SU-DHL-6 (cell line): ENCODE measurements around the gene PLPP7.

ENCODE experiments used
- H2AFZ ChIP-seq: fragments of 200-600 bp; sonication (generic); 2 replicates; pipeline ENCODE4 v1.6.1; 2014; ENCODE audit warnings: low read depth, mild to moderate bottlenecking, moderate library complexity, mixed read lengths, antibody characterized with exemption, low read length; ENCODE audit not compliant: severe bottlenecking
- H3F3A ChIP-seq: fragments of 200-600 bp; shearing (Covaris generic); 2 replicates; pipeline ENCODE4 v1.6.0; 2016; ENCODE audit warnings: antibody characterized with exemption, mild to moderate bottlenecking; ENCODE audit not compliant: insufficient read depth
- H3K27ac ChIP-seq: fragments of 200-600 bp; sonication (generic); 2 replicates; pipeline ENCODE4 v1.5.1; 2016; ENCODE audit warnings: low read depth, mild to moderate bottlenecking, low read length, moderate library complexity, mixed read lengths
- H3K27me3 ChIP-seq: fragments of 200-600 bp; sonication (generic), shearing (Covaris generic); 2 replicates; pipeline ENCODE4 v1.6.0; 2014; ENCODE audit warnings: mild to moderate bottlenecking, low read length
- H3K36me3 ChIP-seq: fragments of 200-600 bp; sonication (generic); 2 replicates; pipeline ENCODE4 v1.6.1; 2014; ENCODE audit warnings: mild to moderate bottlenecking, low read length, mixed read lengths
- H3K4me2 ChIP-seq: fragments of 300-600, 200-600 bp; shearing (Covaris generic), sonication (generic); 2 replicates; pipeline ENCODE4 v1.6.0; 2014; ENCODE audit warnings: low read length, low read depth, mild to moderate bottlenecking; ENCODE audit not compliant: poor library complexity, severe bottlenecking
- H3K4me3 ChIP-seq: fragments of 200-600 bp; sonication (generic); 2 replicates; pipeline ENCODE4 v1.5.1; 2014; ENCODE audit warnings: antibody characterized with exemption, low read length, mild to moderate bottlenecking, mixed read lengths; ENCODE audit not compliant: insufficient read depth, poor library complexity, severe bottlenecking
- H3K79me2 ChIP-seq: fragments of 200-600 bp; sonication (generic); 2 replicates; pipeline ENCODE4 v1.6.1; 2014; ENCODE audit warnings: mild to moderate bottlenecking, low read length, moderate library complexity; ENCODE audit not compliant: insufficient read depth
- H3K9ac ChIP-seq: fragments of 200-600 bp; sonication (generic); 2 replicates; pipeline ENCODE4 v1.7.0; 2014; ENCODE audit warnings: mild to moderate bottlenecking, low read length
- H3K9me2 ChIP-seq: fragments of 200-600 bp; sonication (generic); replicated peaks from 2 replicates; pipeline ENCODE4 v1.6.1; 2014; ENCODE audit warnings: low read length; ENCODE audit not compliant: insufficient read depth
- H3K9me3 ChIP-seq: fragments of 200-600 bp; sonication (generic); 2 replicates; pipeline ENCODE4 v1.6.1; 2014; ENCODE audit warnings: low read length, mixed read lengths; ENCODE audit not compliant: insufficient read depth
- H4K20me1 ChIP-seq: fragments of 200-600 bp; sonication (generic); 2 replicates; pipeline ENCODE4 v1.6.1; 2014; ENCODE audit warnings: low read depth, mild to moderate bottlenecking, antibody characterized with exemption, low read length, moderate library complexity, mixed read lengths
- CTCF ChIP-seq: fragments of 200-600 bp; sonication (generic); IDR thresholded peaks from one replicate; pipeline ENCODE4 v1.5.1; 2017; ENCODE audit warnings: antibody characterized with exemption, mild to moderate bottlenecking, low read length, moderate library complexity; ENCODE audit not compliant: insufficient read depth, poor library complexity, severe bottlenecking
- EZH2phosphoT487 ChIP-seq: fragments of 200-600 bp; sonication (generic), shearing (Covaris generic); conservative IDR thresholded peaks from 2 replicates; pipeline ENCODE4 v1.6.1; 2018; ENCODE audit warnings: mild to moderate bottlenecking, antibody characterized with exemption, low read length, moderate library complexity, mixed read lengths

The PLPP7 gene

DNA sequence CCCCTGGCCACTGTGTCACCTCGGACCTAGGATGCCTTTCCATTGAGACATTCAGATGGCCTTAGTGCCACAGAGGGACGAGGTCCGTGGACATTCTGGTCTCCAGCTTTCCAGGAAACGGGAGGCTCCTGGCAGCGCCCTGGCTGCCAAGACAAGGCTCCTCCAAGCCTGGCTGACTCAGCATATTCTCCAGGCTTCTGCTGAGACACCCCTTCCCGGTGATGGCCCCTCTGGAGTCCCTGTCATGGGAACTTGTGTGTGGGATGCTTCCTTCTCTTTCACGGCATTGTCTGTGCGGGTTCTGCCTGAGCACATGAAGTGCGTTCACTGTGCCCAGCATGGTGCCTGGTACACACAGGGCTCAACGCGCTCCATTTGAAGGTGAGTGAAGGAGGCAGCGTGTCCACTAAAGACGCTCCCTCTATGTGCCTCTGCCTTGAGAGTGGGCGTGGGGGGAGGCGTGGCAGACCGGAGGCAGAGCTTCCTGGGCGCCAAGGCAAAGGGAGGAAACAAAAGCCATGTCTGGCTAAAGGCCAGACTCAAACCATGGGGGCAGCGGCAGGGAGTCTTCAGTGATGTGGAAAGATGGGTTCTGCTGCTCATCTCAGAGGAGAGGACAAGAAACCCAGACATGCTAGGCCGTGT lies 58.0 kb downstream of the PLPP7 start:
- H3K9ac ChIP-seq, result no peak overlapping the region
- no peaks in the 10 kb centered on the region for H3F3A ChIP-seq

DNA sequence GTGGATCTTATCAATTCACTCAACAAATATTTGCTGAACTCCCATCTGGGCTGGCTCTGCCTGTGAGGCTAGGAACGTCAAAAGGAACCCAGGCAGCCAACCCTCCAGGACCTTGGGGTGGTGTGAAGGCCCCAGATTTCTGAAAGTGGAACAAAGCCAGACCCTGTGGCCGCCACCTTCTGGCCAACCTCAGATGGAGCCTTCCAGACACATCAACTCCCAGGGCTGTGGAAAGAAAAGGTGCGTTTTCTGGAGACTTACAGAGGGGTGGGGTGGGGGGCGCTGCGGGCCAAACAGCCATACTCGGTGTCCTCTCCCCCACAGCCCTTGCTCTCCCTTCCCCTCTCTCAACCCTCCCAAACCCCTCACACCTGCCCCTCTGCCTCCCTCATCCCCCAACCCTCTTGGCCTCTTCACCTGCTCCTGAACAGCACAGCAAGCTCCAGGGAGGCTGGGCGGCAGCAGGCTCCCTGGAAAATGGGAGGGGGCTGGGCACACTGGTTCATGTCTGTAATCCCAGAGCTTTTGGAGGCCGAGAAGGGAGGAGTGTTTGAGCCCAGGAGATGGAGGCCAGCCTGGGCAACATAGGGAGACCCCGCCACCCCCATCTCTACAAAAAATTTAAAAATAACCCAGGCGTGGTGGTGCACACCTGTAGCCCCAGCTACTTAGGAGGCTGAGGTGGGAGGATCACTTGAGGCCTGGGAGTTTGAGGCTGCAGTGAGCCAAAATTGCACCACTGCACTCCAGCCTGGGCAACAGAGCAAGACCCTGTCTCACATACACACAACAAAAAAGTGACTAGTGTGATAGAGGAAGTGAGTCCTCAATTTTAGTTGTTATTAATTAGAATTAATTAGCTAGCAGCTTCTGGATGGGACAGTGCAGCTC lies 59.4 kb downstream of the PLPP7 start:
- no peak overlapping the region for H3K9ac ChIP-seq
- H2AFZ ChIP-seq, result no peak overlapping the region
- no peak overlapping the region for H3K27ac ChIP-seq
- TF ChIP-seq EZH2phosphoT487 (no peak), CTCF (no peak)
- H3K4me2 ChIP-seq, result no peak overlapping the region
- no peaks in the 10 kb centered on the region for H3F3A ChIP-seq
- H3K4me3 ChIP-seq, result no peak overlapping the region
- H3K36me3 ChIP-seq, result no peaks in the 10 kb centered on the region
- H3K79me2 ChIP-seq, result no peaks in the 10 kb centered on the region
- no peaks in the 10 kb centered on the region for H3K27me3 ChIP-seq
- H3K9me3 ChIP-seq, result no peaks in the 10 kb centered on the region
- no peaks in the 10 kb centered on the region for H4K20me1 ChIP-seq
- H3K9me2 ChIP-seq, result no peaks in the 10 kb centered on the region

More for the DNA sequence above, 58.0 kb downstream of the PLPP7 start:
- Histone ChIP-seq H3K4me3 (no peak overlapping the region), H3K4me2 (no peak overlapping the region), H3K79me2 (no peaks in the 10 kb centered on the region), H2AFZ (no peak overlapping the region), H3K9me2 (no peaks in the 10 kb centered on the region), H4K20me1 (no peaks in the 10 kb centered on the region), H3K36me3 (no peaks in the 10 kb centered on the region), H3K27ac (no peak overlapping the region), H3K9me3 (no peaks in the 10 kb centered on the region), H3K27me3 (no peaks in the 10 kb centered on the region)
- TF ChIP-seq CTCF (no peak), EZH2phosphoT487 (no peak)

- no peaks in the 10 kb centered on the region for H3K79me2 ChIP-seq
- H3K9ac ChIP-seq, result no peak overlapping the region
- no peak overlapping the region for H3K4me3 ChIP-seq
- TF ChIP-seq EZH2phosphoT487, result no peak
- TF ChIP-seq CTCF, result no peak
- no peak overlapping the region for H3K27ac ChIP-seq
- H3K9me2 ChIP-seq, result no peaks in the 10 kb centered on the region
- peak overlapping the region; percentile 60 for H2AFZ ChIP-seq
- no peaks in the 10 kb centered on the region for H3F3A ChIP-seq
- H3K36me3 ChIP-seq, result no peaks in the 10 kb centered on the region
- H3K27me3 ChIP-seq, result no peaks in the 10 kb centered on the region
- no peaks in the 10 kb centered on the region for H3K9me3 ChIP-seq
- H4K20me1 ChIP-seq, result no peaks in the 10 kb centered on the region
- no peak overlapping the region for H3K4me2 ChIP-seq
Observed at GRCh38 chr9:131349522-131349880, 60.0 kb downstream of the PLPP7 start.
